Measurements from ENCODE around the gene SPIN3.
A peak's percentile ranks its signal among the peaks of the same experiment; 100 is the strongest.
"Not testable (repeated sequence)": the region's sequence is repeated elsewhere in the genome, so short reads cannot be mapped to it uniquely, and the experiment has no call there.

SPIN3 gene

GRCh38 chrX:56995271-56995994 lies at the start of gene SPIN3:
Gene SPIN3 (minus strand): TSS chrX:56995541. CDS start chrX:56994947, 594 bp downstream.
- peak; percentile 88 for DNase-seq (ENCODE audit: low spot score)

GRCh38 chrX:57044245-57044644 lies 48.9 kb upstream of the SPIN3 start:
- DNase-seq (ENCODE audit: low spot score): no peak

GRCh38 chrX:57037265-57037664 lies 41.9 kb upstream of the SPIN3 start:
- not testable (repeated sequence) for DNase-seq (ENCODE audit: low spot score)

GRCh38 chrX:56994375-56995270 lies 718 bp downstream of the SPIN3 start:
- DNase-seq (ENCODE audit: low spot score): no peak

- no peak for DNase-seq (ENCODE audit: low spot score)
These were observed 7.6 kb downstream of the SPIN3 start for GRCh38 chrX:56987741-56988140.

GRCh38 chrX:56986138-56986537 lies 9.2 kb downstream of the SPIN3 start:
- DNase-seq (ENCODE audit: low spot score): no peak

- no peak for DNase-seq (ENCODE audit: low spot score)
These were observed 17.2 kb downstream of the SPIN3 start for GRCh38 chrX:56978172-56978571.

GRCh38 chrX:56975611-56976010 lies 19.7 kb downstream of the SPIN3 start:
- no peak for DNase-seq (ENCODE audit: low spot score)

- no peak for DNase-seq (ENCODE audit: low spot score)
These were observed 20.9 kb downstream of the SPIN3 start for GRCh38 chrX:56974408-56974807.

- DNase-seq (ENCODE audit: low spot score): no peak
These were observed 25.8 kb downstream of the SPIN3 start for GRCh38 chrX:56969559-56969958.

GRCh38 chrX:56968980-56969379 lies 26.4 kb downstream of the SPIN3 start:
- no peak for DNase-seq (ENCODE audit: low spot score)

GRCh38 chrX:56963377-56963776 lies 32.0 kb downstream of the SPIN3 start:
- no peak for DNase-seq (ENCODE audit: low spot score)

GRCh38 chrX:56947699-56948098 lies 47.6 kb downstream of the SPIN3 start:
- DNase-seq (ENCODE audit: low spot score): no peak

GRCh38 chrX:56946201-56946600 lies 49.1 kb downstream of the SPIN3 start:
- DNase-seq (ENCODE audit: low spot score): not testable (repeated sequence)

GRCh38 chrX:56945226-56945625 lies 50.1 kb downstream of the SPIN3 start:
- DNase-seq (ENCODE audit: low spot score): not testable (repeated sequence)

- DNase-seq (ENCODE audit: low spot score): no peak
These were observed 52.1 kb downstream of the SPIN3 start for GRCh38 chrX:56943264-56943663.

Data from ecto neural progenitor cell (in vitro differentiated cells).